GM19324 (cell line): ENCODE results near the gene MEDAG.

Experiments
- ATAC-seq: cut with Tn5 transposase; IDR thresholded peaks from one replicate; pipeline ENCODE4 v1.9.1; 2021; ENCODE audit warnings: mild to moderate bottlenecking, moderate library complexity; ENCODE audit not compliant: unreplicated experiment, low FRiP score

MEDAG gene

DNA sequence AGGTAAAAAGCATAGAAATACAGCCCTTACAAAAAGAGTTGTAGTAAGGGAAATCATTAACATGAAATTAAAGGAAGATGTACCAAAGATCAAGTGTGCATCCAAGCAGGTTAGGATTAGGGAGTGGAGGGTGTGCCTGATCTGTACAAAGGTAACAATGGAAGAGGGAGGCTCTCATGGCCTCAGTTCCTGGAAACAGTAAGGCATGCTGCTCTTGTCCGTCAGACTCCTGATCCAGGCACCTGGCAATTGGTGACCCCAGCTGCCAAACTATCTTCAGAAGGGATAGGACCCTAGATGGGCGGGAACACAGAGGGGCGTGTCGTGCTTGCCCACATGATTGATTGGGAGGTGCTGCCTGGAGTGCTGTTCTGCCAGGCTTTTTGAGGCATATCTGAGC lies 30.9 kb downstream of the MEDAG start:
- no peak for ATAC-seq

- no peak for ATAC-seq
These were observed 37.8 kb downstream of the MEDAG start for GRCh38 chr13:30943881-30944280.

GRCh38 chr13:30957258-30957943 lies 51.3 kb downstream of the MEDAG start:
- no peak for ATAC-seq

GRCh38 chr13:30959678-30960077 lies 53.6 kb downstream of the MEDAG start:
- ATAC-seq = no peak

DNA sequence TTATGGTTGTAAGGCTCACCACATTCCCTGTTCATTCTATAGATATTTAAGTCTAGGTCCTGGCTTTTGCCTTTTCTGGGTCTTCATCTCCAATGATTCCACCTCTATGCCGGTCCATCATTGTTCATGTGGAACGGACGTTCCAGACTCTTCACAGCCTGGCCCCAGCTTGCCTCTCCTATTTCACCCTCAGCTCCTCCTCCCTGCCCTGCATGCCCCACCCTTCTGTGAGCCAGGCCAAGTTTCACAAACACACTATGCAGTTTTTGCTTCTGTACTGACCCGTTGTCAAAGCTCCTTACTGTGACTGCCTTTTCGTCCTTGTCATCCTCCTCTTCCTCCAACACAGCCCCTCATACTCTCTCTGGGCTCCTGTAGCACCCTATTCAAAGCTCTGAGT lies 57.7 kb downstream of the MEDAG start:
- ATAC-seq = no peak

- ATAC-seq = no peak
These were observed 59.3 kb downstream of the MEDAG start for GRCh38 chr13:30965380-30965779.

GRCh38 chr13:30966101-30966500 lies 60.0 kb downstream of the MEDAG start:
- no peak for ATAC-seq

DNA sequence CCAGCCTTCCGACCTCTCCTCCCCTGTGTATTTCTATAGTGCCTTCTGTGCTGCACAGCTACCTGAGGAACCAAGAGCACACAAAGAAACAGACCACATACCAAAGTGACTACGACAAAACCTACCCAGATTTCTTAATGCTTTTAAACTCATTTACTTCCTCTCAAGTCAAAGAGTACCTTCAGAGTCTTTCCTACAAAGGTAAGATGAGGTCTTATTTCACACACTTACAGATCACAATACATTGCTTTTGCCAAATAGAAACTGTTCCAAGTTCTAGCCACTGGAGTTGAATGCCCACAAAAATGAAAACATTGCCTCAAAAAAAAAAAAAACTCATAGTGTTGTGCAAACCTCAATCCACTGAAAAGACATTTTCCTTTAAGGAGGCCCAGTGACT lies 62.8 kb downstream of the MEDAG start:
- no peak for ATAC-seq

- ATAC-seq = no peak
These were observed 65.5 kb downstream of the MEDAG start for GRCh38 chr13:30971575-30971974.

- no peak for ATAC-seq
These were observed 66.9 kb downstream of the MEDAG start for GRCh38 chr13:30972888-30973377.

- ATAC-seq = no peak
These were observed 68.3 kb downstream of the MEDAG start for GRCh38 chr13:30974350-30974749.
